ENCODE results near the gene PAFAH2. TPM values are rescaled to one million over a fixed set of nuclear protein-coding genes. Genes with fewer than 3 reads are reported as not detected.

PAFAH2 gene
- total and polyA plus RNA-seq, 2 donors from 2014 or later, result 21.0 to 23.5 TPM

GRCh38 chr1:26005434-26006105, 7.7 kb upstream of the PAFAH2 start:
- no peaks in the 10 kb centered on the region for H3K27me3 ChIP-seq (ENCODE audit: control insufficient read depth, insufficient read depth, low read length)
- H3K9ac ChIP-seq (ENCODE audit: low read length in 3 of 3), result no peak overlapping the region
- H3K4me3 ChIP-seq (ENCODE audit: low read length in 3 of 3), result no peak overlapping the region
- DNase-seq (no peak), FAIRE-seq (no peak)
- H3K4me1 ChIP-seq (ENCODE audit: control insufficient read depth in 2 of 3, insufficient read depth in 2 of 3, low read depth in 1 of 3, low read length in 3 of 3), result no peaks in the 10 kb centered on the region
- no peaks in the 10 kb centered on the region for H3K36me3 ChIP-seq (ENCODE audit: control insufficient read depth in 2 of 3, insufficient read depth in 3 of 3, low read length in 3 of 3)
- TF ChIP-seq CTCF (IDR thresholded peaks at IDR 0.05; ENCODE audit: borderline replicate concordance, extremely low read depth, insufficient read depth), result no peak
- no peak overlapping the region for H3K27ac ChIP-seq (ENCODE audit: low read depth in 2 of 2, low read length in 2 of 2)
- no peaks in the 10 kb centered on the region for H3K9me3 ChIP-seq (ENCODE audit: control insufficient read depth in 2 of 3, insufficient read depth in 1 of 3, low read length in 3 of 3)
- intact Hi-C loops (cut with DNase I), result no loop called here

- FAIRE-seq (no peak), DNase-seq (no peak)
- intact Hi-C loops (cut with DNase I), result no loop called here
- Histone ChIP-seq H3K27ac (ENCODE audit: low read depth in 2 of 2, low read length in 2 of 2) (no peak overlapping the region), H3K4me3 (ENCODE audit: low read length in 3 of 3) (no peak overlapping the region), H3K9me3 (ENCODE audit: control insufficient read depth in 2 of 3, insufficient read depth in 1 of 3, low read length in 3 of 3) (no peaks in the 10 kb centered on the region), H3K9ac (ENCODE audit: low read length in 3 of 3) (no peak overlapping the region), H3K27me3 (ENCODE audit: control insufficient read depth, insufficient read depth, low read length) (no peaks in the 10 kb centered on the region), H3K36me3 (ENCODE audit: control insufficient read depth in 2 of 3, insufficient read depth in 3 of 3, low read length in 3 of 3) (no peaks in the 10 kb centered on the region), H3K4me1 (ENCODE audit: control insufficient read depth in 2 of 3, insufficient read depth in 2 of 3, low read depth in 1 of 3, low read length in 3 of 3) (peaks cover 0 to under 1% (median 0%) of the 10 kb centered on the region in 3 donors)
- TF ChIP-seq CTCF (IDR thresholded peaks at IDR 0.05; ENCODE audit: borderline replicate concordance, extremely low read depth, insufficient read depth), result no peak
These were observed 5.9 kb upstream of the PAFAH2 start for GRCh38 chr1:26003756-26004155.

- no peak for FAIRE-seq
- no peak for DNase-seq
- TF ChIP-seq CTCF (IDR thresholded peaks at IDR 0.05; ENCODE audit: borderline replicate concordance, extremely low read depth, insufficient read depth), result no peak
- no peak overlapping the region for H3K4me3 ChIP-seq (ENCODE audit: low read length in 3 of 3)
- no peaks in the 10 kb centered on the region for H3K9me3 ChIP-seq (ENCODE audit: control insufficient read depth in 2 of 3, insufficient read depth in 1 of 3, low read length in 3 of 3)
- H3K27ac ChIP-seq (ENCODE audit: low read depth in 2 of 2, low read length in 2 of 2), result no peak overlapping the region
- peaks cover 2 to 4% (median 3%) of the 10 kb centered on the region in 3 donors for H3K4me1 ChIP-seq (ENCODE audit: control insufficient read depth in 2 of 3, insufficient read depth in 2 of 3, low read depth in 1 of 3, low read length in 3 of 3)
- H3K9ac ChIP-seq (ENCODE audit: low read length in 3 of 3), result no peak overlapping the region
- intact Hi-C loops (cut with DNase I), result no loop called here
- no peaks in the 10 kb centered on the region for H3K27me3 ChIP-seq (ENCODE audit: control insufficient read depth, insufficient read depth, low read length)
- H3K36me3 ChIP-seq (ENCODE audit: control insufficient read depth in 2 of 3, insufficient read depth in 3 of 3, low read length in 3 of 3), result no peaks in the 10 kb centered on the region
These were observed 5.4 kb upstream of the PAFAH2 start for GRCh38 chr1:26003262-26003661.

Measured in kidney (tissue), 14 donors.